ENCODE data around the gene IRAK2.
"Not testable (repeated sequence)": the region's sequence is repeated elsewhere in the genome, so short reads cannot be mapped to it uniquely, and the experiment has no call there.

Gene IRAK2

DNA sequence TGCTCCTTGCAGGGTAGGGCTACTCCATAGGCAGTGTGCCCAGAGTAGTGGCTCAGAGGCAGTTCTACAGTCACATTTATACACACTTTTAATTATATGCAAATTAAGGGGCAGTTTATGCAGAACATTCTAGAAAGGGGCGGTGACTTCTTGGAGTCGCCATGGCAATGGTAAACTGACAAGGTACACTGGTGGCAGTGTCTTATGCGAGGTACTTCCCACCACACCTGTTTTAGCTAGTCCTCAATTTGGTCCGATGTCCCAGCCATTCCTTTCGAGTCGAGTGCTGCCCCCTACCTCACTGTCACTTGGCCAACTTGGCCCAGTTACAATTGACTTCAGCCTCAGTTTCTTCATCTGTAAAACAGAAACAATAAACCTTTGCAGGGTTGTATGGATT lies 3.8 kb upstream of the IRAK2 start:
- DNase-seq (ENCODE audit: low read depth), result no peak

GRCh38 chr3:10162185-10162584 lies 2.5 kb upstream of the IRAK2 start:
- no peak for DNase-seq (ENCODE audit: low read depth)

DNA sequence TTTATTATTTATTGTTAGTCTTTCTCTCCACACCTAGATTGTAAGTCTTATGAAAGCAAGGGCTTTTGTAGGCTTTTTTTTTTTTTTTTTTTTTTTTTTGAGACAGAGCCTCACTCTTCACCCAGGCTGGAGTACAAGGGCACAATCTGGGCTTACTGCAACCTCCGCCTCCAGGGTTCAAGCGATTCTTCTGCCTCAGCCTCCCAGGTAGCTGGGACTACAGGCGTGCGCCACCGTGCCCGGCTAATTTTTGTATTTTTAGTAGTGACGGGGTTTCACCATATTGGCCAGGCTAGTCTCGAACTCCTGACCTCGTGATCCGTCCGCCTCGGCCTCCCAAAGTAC lies 546 bp upstream of the IRAK2 start:
- not testable (repeated sequence) for DNase-seq (ENCODE audit: low read depth)

GRCh38 chr3:10166213-10166604 lies 1.5 kb downstream of the IRAK2 start:
- no peak for DNase-seq (ENCODE audit: low read depth)

GRCh38 chr3:10169000-10169496 lies 4.3 kb downstream of the IRAK2 start:
- DNase-seq (ENCODE audit: low read depth), result no peak

GRCh38 chr3:10170915-10171478 lies 6.3 kb downstream of the IRAK2 start:
- no peak for DNase-seq (ENCODE audit: low read depth)

DNA sequence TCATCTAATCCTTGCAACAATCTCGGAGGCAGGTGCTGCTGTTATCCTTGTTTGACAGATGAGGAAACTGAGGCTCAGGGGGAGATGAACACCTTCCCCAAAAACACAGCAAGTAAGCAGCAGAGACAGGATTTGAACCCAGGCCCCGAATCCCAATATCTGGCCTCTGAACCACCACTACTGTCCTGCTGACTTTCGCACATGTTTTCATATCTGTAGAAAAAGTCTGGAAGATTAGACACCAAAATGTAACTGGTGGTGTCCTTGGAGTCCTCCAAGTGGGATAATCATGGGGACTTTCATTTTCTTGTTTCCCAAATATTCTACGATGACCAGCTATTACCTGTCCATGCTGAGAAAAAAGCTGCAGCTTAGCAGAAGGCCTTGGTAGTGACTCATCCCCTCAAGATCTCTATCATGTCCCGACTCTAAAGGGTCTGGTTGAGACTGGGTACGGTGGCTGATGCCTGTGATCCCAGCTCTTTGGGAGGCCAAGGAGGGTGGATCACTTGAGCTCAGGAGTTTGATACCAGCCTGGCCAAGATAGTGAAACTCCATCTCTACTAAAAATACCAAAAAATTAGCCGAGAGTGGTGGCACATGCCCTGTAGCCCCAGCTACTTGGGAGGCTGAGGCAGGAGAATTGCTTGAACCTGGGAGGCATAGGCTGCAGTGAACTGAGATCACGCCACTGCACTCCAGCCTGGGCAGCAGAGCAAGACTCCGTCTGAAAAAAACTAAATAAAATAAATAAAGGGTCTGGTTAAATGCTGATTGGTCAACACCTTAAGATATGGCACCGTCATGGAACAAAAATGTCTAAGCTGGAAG lies 8.6 kb downstream of the IRAK2 start:
- DNase-seq (ENCODE audit: low read depth), result no peak

DNA sequence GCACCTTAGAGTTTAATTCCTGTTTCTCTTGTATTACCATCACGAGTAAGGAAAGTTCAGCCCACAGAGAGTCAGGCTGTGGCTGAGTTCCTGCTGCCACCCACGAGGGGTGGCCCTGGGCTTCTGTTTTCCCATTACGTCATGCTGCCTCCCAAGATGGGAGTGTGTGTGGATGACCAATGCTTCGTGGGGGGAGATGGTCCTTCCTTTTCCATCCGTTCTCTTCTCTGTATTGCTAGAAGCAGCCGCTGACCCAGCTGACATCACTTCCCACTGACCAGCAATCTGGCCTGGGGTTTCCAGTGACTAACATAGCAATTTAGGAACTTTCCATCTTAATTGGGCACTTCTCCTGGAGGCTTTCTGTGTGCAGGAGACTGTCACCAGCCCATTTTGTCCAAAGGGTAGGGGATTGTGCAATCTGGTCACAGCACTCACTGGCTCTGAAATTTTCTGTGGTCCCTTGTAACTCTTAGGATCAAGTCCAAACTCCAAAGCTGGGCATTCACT lies 9.3 kb downstream of the IRAK2 start:
- DNase-seq (ENCODE audit: low read depth), result no peak

DNA sequence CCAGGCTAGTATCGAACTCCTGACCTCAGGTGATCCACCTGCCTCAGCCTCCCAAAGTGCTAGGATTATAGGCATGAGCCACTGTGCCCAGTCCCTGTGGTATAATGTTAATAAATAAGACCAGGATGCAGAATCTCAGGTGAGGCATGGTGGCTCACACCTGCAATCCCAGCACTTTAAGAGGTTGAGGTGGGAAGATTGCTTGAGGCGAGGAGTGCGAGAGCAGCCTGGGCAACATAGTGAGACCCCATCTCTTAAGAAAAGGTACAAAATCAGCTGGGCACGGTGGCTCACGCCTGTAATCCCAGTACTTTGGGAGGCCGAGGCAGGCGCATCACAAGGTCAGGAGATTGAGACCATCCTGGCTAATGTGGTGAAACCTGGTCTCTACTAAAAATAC lies 10.6 kb downstream of the IRAK2 start:
- DNase-seq (ENCODE audit: low read depth), result not testable (repeated sequence)

DNA sequence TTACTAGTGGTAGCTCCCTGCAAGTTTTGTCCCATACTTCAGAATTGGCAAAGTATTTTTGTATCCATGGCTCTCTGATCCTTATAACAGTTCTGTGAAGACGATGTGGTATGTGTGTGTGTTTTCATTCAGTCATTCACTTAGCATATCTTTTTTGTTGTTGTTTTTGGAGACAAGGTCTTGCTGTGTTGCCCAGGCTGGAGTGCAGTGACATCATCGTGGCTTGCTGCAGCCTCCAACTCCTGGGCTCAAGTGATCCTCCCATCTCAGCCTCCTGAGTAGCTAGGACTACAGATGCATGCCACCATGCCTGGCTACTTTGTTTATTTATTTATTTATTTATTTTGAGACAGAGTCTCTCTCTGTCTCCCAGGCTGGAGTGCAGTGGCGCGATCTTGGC lies 11.4 kb downstream of the IRAK2 start:
- DNase-seq (ENCODE audit: low read depth), result not testable (repeated sequence)

DNA sequence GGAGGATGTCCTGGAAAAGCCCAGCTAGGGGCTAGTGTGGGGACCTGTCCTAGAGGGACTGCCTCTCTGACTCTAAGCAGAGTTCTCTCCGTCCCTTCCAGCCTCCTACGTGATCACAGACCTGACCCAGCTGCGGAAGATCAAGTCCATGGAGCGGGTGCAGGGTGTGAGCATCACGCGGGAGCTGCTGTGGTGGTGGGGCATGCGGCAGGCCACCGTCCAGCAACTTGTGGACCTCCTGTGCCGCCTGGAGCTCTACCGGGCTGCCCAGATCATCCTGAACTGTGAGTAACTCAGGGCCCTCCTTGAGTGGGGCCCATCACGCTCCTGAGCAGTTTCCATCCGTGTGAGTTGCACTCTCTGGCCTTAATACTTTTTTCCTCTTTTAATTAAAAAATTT lies 13.0 kb downstream of the IRAK2 start:
- no peak for DNase-seq (ENCODE audit: low read depth)

- no peak for DNase-seq (ENCODE audit: low read depth)
Observed at GRCh38 chr3:10178892-10179291, 14.2 kb downstream of the IRAK2 start.

DNA sequence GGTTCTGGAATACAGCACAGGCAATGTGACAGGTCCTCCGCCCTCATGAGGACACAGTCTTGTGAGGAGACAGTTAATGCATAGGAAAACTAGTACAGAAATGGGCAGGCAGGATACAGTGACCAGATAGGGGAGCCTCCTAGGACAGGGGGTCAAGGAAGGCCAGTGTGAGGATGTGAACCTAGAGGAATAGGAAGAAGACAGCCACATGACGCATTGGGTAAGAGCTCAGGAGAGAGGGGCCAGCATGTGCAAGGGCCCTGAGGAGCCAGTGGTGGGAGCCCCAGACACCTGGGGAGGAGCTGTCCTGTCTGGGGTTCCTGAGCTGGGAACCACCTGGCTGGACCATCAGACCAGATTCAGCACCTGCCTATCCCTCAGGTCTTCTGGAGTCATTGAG lies 15.6 kb downstream of the IRAK2 start:
- no peak for DNase-seq (ENCODE audit: low read depth)

DNA sequence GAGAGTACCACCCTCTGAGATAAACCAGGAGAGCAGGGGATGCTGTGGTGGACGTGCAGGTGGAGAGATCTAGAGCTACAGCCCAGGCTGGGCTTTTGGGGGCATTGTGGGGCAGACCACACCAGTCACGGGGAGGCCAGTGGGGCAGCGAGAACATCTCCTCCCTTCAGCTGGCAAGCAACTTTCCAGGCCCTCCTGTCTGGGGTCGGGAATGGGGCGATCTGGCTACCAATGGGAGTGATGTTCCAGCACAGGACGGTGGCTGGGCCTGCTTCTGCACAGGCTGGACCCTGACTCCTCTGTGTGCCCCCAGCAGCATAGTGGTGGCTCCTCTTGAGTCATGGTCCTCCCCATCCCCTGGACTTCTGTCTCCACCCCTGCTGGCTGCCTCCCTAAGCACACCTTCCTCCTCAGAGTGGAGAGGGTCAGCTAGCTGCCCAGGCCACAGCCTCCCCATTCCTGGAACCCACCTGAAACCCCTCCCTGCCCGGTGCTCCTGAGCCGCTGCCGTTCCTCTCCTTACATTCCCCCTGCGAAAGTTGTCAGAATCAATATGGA lies 16.1 kb downstream of the IRAK2 start:
- no peak for DNase-seq (ENCODE audit: low read depth)

DNA sequence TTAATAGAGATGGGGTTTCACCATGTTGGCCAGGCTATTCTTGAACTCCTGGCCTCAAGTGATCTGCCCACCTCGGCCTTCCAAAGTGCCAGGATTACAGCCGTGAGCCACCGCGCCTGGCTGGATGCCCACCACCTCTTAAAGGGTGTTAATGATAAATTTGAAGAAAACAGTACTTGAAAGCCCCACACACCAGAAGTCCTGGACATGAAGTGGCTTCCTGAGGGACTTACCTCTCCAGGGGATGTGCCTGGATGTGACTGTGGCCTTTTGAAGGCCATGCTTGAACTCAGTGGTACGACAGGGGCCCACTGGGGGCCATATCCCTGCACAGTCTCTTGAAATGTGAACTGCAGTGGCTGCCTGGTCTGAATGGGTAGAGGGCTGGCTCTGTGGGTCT lies 18.2 kb downstream of the IRAK2 start:
- no peak for DNase-seq (ENCODE audit: low read depth)

GRCh38 chr3:10184250-10184649 lies 19.5 kb downstream of the IRAK2 start:
- DNase-seq (ENCODE audit: low read depth), result no peak

- no peak for DNase-seq (ENCODE audit: low read depth)
Observed at GRCh38 chr3:10185804-10186762, 21.4 kb downstream of the IRAK2 start.

DNA sequence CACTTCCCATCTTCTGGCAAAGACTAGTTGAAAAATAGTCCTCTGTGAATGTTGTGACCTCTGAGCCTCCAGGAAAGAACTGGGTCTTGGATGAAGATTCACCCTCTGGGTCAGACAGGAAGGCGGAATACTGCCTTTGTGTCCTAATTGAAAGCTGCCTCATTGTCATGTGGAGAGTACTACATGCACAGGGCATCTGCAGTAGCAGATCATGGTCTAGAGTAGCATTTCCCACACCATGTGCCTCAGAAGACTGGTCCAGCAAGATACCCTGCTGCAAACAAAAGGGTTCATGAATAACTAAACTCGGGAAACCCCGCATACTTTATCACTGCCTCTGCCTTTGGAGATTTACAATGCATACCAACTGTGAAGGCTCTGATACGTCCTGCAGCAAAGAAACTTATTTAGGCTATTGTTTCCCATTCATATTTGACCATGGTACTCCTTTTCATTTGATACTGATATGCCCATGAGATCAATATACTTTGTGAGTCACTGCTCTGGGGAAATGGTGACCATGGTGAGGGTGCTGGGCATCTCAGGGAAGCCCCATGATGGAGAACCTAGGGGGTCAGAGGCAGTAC lies 22.7 kb downstream of the IRAK2 start:
- DNase-seq (ENCODE audit: low read depth), result no peak

GRCh38 chr3:10187944-10188343 lies 23.2 kb downstream of the IRAK2 start:
- DNase-seq (ENCODE audit: low read depth), result no peak

DNA sequence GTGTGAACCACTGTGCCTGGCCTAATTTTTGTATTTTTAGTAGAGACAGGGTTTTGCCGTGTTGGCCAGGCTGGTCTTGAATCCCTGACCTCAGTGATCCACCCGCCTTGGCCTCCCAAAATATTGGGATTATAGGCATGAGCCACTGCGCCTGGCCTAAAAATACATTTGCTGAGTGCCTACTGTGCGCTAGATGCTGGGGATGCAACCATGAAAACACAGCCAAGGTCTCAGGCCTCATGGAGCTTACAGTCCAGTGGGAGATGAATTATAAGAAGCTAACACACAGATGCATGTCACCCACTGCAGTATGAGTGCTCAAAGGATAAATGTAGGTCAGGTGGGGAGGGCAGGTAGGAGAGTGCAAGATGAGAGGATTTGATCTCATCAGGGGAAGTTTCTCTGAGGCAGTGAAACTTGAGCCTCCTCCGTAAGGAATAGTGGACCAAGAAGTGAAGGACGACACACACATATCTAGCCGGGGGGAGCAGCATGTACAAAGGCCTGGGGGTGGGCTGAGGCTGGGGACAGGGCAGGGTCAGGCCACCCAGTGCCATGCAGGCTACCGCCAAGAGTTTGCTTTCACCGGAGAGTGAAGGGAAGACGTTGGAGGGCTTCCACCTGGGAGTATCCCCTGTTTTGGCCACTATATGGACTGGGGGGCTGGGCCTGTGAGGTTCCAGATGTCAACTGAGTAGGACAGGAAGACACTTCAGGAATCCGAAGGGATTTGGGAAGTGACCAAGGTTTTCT lies 24.3 kb downstream of the IRAK2 start:
- no peak for DNase-seq (ENCODE audit: low read depth)

Measured in activated T-helper 1 cell treated with Interleukin-2 at 50 U/mL for 16 hours (primary cell).